HCT116 (cell line): ENCODE results near the gene LRRC9. TPM values are rescaled to one million over a fixed set of nuclear protein-coding genes. Genes with fewer than 3 reads are reported as not detected.

Source experiments
- ATAC-seq: fragments of 200-7000 bp; cut with Tn5 transposase; 2 replicates; pipeline ENCODE4 v1.9.1; 2020; ENCODE audit warnings: mild to moderate bottlenecking, moderate library complexity
- BruUV-seq: library from RNA; stranded (reverse); fragments of 400-500 nt; replicated peaks from 2 replicates; lab custom pipeline; 2021; lab: Mats Ljungman, UMichigan
- CTCF ChIA-PET: fragments of 300-600 bp; sonication (Branson Sonifier 250); formaldehyde crosslinking; loops from one replicate; lab custom pipeline; 2021; ENCODE audit warnings: antibody characterized with exemption; lab: Charles Lee
- POLR2A ChIA-PET: fragments of 300-600, 350-600 bp; sonication (Branson Sonifier 250); formaldehyde crosslinking; loops from one replicate; lab custom pipeline; 2021; ENCODE audit warnings: antibody characterized with exemption; lab: Charles Lee
- RAD21 ChIA-PET, 2 experiments: fragments of 300-600 bp; sonication (Branson Sonifier 250); formaldehyde crosslinking; loops; one replicate each; lab custom pipeline; 2023; ENCODE audit warnings: low total read pairs in 2 of 2; ENCODE audit not compliant: uncharacterized antibody in 2 of 2, unreplicated experiment in 2 of 2, low non-redundant PET in 1 of 2; lab: Charles Lee
- DNase-seq: peaks from one replicate; pipeline ENCODE4 v3.0.0-alpha.2; 2010; ENCODE audit warnings: low read depth, low spot score
- H2AFZ ChIP-seq: fragments of 200-600 bp; shearing (Covaris generic), sonication (generic); 2 replicates; pipeline ENCODE4 v1.6.1; 2017; ENCODE audit warnings: low read depth, mixed run types, mixed read lengths, antibody characterized with exemption, low read length; ENCODE audit not compliant: poor library complexity, severe bottlenecking
- H3K27ac ChIP-seq: 2 replicates; pipeline ENCODE4 v1.5.1; 2012; ENCODE audit warnings: low read depth, low read length
- H3K27me3 ChIP-seq: fragments of 200-600 bp; sonication (generic); 2 replicates; pipeline ENCODE4 v1.6.1; 2016; ENCODE audit warnings: mixed run types, low read length, mixed read lengths; ENCODE audit not compliant: insufficient read depth
- H3K36me3 ChIP-seq, 2 experiments: fragments of 200-500 bp in 1 of 2; fragments of 200-600 bp in 1 of 2; sonication (Bioruptor generic) in 1 of 2; sonication (generic) in 1 of 2; 2 replicates each; pipeline versions ENCODE4 v1.5.1 to v1.6.1; 2014 to 2016; ENCODE audit warnings: low read length in 2 of 2, inconsistent platforms in 1 of 2, mixed read lengths in 1 of 2, mixed run types in 1 of 2; ENCODE audit not compliant: insufficient read depth in 2 of 2, control insufficient read depth in 1 of 2
- H3K4me1 ChIP-seq, 2 experiments: fragments of 200-600 bp in 1 of 2; sonication (generic) in 1 of 2; 2 replicates each; pipeline versions ENCODE4 v1.5.1 to v1.6.1; 2012 to 2017; ENCODE audit warnings: low read length in 2 of 2, inconsistent platforms in 1 of 2, mild to moderate bottlenecking in 1 of 2, mixed read lengths in 1 of 2, mixed run types in 1 of 2, moderate library complexity in 1 of 2; ENCODE audit not compliant: insufficient read depth in 2 of 2, control insufficient read depth in 1 of 2
- H3K4me2 ChIP-seq: fragments of 200-600 bp; sonication (generic); 2 replicates; pipeline ENCODE4 v1.6.1; 2017; ENCODE audit warnings: mixed run types, low read length, mixed read lengths
- H3K4me3 ChIP-seq, 2 experiments: fragments of 200-600 bp in 1 of 2; sonication (generic) in 1 of 2; replicated peaks in 1 of 2; 2 replicates each; pipeline ENCODE4 v1.5.1; 2011 to 2016; ENCODE audit warnings: low read length in 2 of 2, control low read depth in 1 of 2, low read depth in 1 of 2, mild to moderate bottlenecking in 1 of 2, mixed read lengths in 1 of 2, mixed run types in 1 of 2
- H3K79me2 ChIP-seq: fragments of 200-600 bp; sonication (generic); 2 replicates; pipeline ENCODE4 v1.6.1; 2017; ENCODE audit warnings: mild to moderate bottlenecking, mixed run types, low read length, moderate library complexity, mixed read lengths; ENCODE audit not compliant: insufficient read depth
- H3K9ac ChIP-seq: fragments of 200-600 bp; sonication (generic); 2 replicates; pipeline ENCODE4 v1.6.1; 2016; ENCODE audit warnings: low read length, mixed read lengths
- H3K9me2 ChIP-seq: fragments of 200-600 bp; sonication (generic), shearing (Covaris generic); 2 replicates; pipeline ENCODE4 v1.6.1; 2017; ENCODE audit warnings: mixed run types, mild to moderate bottlenecking, moderate library complexity; ENCODE audit not compliant: insufficient read depth
- H3K9me3 ChIP-seq, 2 experiments: fragments of 200-500 bp in 1 of 2; fragments of 200-600 bp in 1 of 2; sonication (Bioruptor generic) in 1 of 2; sonication (generic) in 1 of 2; 2 replicates each; pipeline ENCODE4 v1.6.1; 2014 to 2017; ENCODE audit warnings: low read length in 2 of 2, mixed read lengths in 2 of 2, inconsistent platforms in 1 of 2, low read depth in 1 of 2, mild to moderate bottlenecking in 1 of 2, mixed run types in 1 of 2, moderate library complexity in 1 of 2; ENCODE audit not compliant: control insufficient read depth in 1 of 2, insufficient read depth in 1 of 2
- H4K20me1 ChIP-seq: fragments of 200-600 bp; sonication (generic), shearing (Covaris generic); 2 replicates; pipeline ENCODE4 v1.6.1; 2017; ENCODE audit warnings: mixed run types, mild to moderate bottlenecking, moderate library complexity; ENCODE audit not compliant: insufficient read depth
- EZH2phosphoT487 ChIP-seq: fragments of 200-600 bp; IDR thresholded peaks from 2 replicates; pipeline ENCODE4 v1.6.1; 2018; ENCODE audit warnings: antibody characterized with exemption, borderline replicate concordance
- FOSL1 ChIP-seq: IDR thresholded peaks from 2 replicates; pipeline ENCODE4 v1.6.1; 2012; ENCODE audit warnings: low read depth
- POLR2A ChIP-seq: IDR thresholded peaks from 2 replicates; pipeline ENCODE4 v1.7.0; 2011; ENCODE audit warnings: borderline replicate concordance; ENCODE audit not compliant: insufficient read depth, insufficient read length; ENCODE audit errors: extremely low read depth
- POLR2AphosphoS5 ChIP-seq: IDR thresholded peaks from 2 replicates; pipeline ENCODE4 v1.6.1; 2011; ENCODE audit warnings: mild to moderate bottlenecking, low read depth, low read length, moderate library complexity
- RAD21 ChIP-seq: IDR thresholded peaks from 2 replicates; pipeline ENCODE4 v1.6.1; 2012; ENCODE audit warnings: low read depth, mild to moderate bottlenecking
- SRF ChIP-seq: IDR thresholded peaks from 2 replicates; pipeline ENCODE4 v1.6.1; 2012; ENCODE audit warnings: low read depth
- TCF7L2 ChIP-seq: IDR thresholded peaks from 2 replicates; pipeline ENCODE4 v1.7.0; 2011; ENCODE audit warnings: borderline replicate concordance, inconsistent platforms; ENCODE audit not compliant: insufficient read depth, insufficient read length; ENCODE audit errors: extremely low read depth
- ZFX ChIP-seq: fragments of 450-650 bp; IDR thresholded peaks from 2 replicates; pipeline ENCODE4 v1.6.1; 2017
- intact Hi-C: fragments of 100-400 bp; cut with micrococcal nuclease; formaldehyde crosslinking; loops from 2 replicates; pipeline ENCODE4 v1.10.0; 2022
- total RNA-seq: library from RNA; stranded (reverse); gene quantifications from one replicate; pipeline ENCODE4 v1.2.1, GENCODE V29; 2021; ENCODE audit not compliant: unreplicated experiment
- TF ChIP-seq, protein P1 (sequence below): IDR thresholded peaks from 2 replicates; pipeline ENCODE4 v1.6.1; 2012
- TF ChIP-seq, protein P2 (sequence below): IDR thresholded peaks from 2 replicates; pipeline ENCODE4 v1.6.1; 2012

Gene LRRC9
- total RNA-seq, 1 experiment from 2014 or later: not detected

- Histone ChIP-seq H3K79me2 (no peaks in the 10 kb centered on the region), H3K27ac (no peak overlapping the region), H3K9me2 (no peaks in the 10 kb centered on the region), H3K9ac (no peak overlapping the region), H3K36me3 (no peaks in the 10 kb centered on the region), H3K9me3 (no peaks in the 10 kb centered on the region), H3K4me3 (no peak overlapping the region), H3K4me1 (peaks cover 4 to 10% of the 10 kb centered on the region in 2 experiments; a peak in 2 of 4 replicates), H2AFZ (no peak overlapping the region), H3K27me3 (no peaks in the 10 kb centered on the region), H3K4me2 (no peak overlapping the region), H4K20me1 (no peaks in the 10 kb centered on the region)
- ATAC-seq (no peak), DNase-seq (no peak)
- ChIA-PET POLR2A (no interaction called here), CTCF (no interaction called here), RAD21 (no interaction called here)
- no TSS peak for BruUV-seq
- TF ChIP-seq EZH2phosphoT487 (no peak), POLR2AphosphoS5 (no peak), TCF7L2 (no peak), RAD21 (no peak), SRF (no peak), POLR2A (no peak), FOSL1 (no peak), ZFX (no peak)
- TF ChIP-seq, protein P1, sequence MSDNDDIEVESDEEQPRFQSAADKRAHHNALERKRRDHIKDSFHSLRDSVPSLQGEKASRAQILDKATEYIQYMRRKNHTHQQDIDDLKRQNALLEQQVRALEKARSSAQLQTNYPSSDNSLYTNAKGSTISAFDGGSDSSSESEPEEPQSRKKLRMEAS: no peak
- TF ChIP-seq, protein P2, sequence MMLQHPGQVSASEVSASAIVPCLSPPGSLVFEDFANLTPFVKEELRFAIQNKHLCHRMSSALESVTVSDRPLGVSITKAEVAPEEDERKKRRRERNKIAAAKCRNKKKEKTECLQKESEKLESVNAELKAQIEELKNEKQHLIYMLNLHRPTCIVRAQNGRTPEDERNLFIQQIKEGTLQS: no peak
- intact Hi-C loops: no loop called here
Observed at GRCh38 chr14:60058087-60058486, 138.1 kb downstream of the LRRC9 start.

GRCh38 chr14:60061371-60061770 lies 141.4 kb downstream of the LRRC9 start:
- BruUV-seq: no TSS peak
- Histone ChIP-seq H4K20me1 (no peaks in the 10 kb centered on the region), H3K9me3 (no peaks in the 10 kb centered on the region), H3K4me1 (peaks cover 4 to 10% of the 10 kb centered on the region in 2 experiments; a peak in 2 of 4 replicates), H3K36me3 (no peaks in the 10 kb centered on the region), H3K79me2 (no peaks in the 10 kb centered on the region), H2AFZ (no peak overlapping the region), H3K27ac (no peak overlapping the region), H3K27me3 (no peaks in the 10 kb centered on the region), H3K9me2 (no peaks in the 10 kb centered on the region), H3K9ac (no peak overlapping the region), H3K4me3 (no peak overlapping the region), H3K4me2 (peak overlapping the region; percentile 33; the same call in 1 of the 2 replicates)
- intact Hi-C loops: loop anchor here (5.0 kb wide), 1 partner anchor 501 kb away; no protein-coding TSS in a partner anchor
- POLR2A ChIA-PET: no interaction called here
- CTCF ChIA-PET: interaction anchor here (1.4 kb wide), 1 partner anchor 122 kb away, joined by 3 read pairs; no protein-coding TSS in a partner anchor
- TF ChIP-seq ZFX: no peak
- RAD21 ChIA-PET: no interaction called here
- DNase-seq (no peak), ATAC-seq (no peak)
